CD4-positive, alpha-beta T cell treated with Interleukin-21 for 1 hour (primary cell): ENCODE data around the gene KLF1.
"Not testable (repeated sequence)": the region's sequence is repeated elsewhere in the genome, so short reads cannot be mapped to it uniquely, and the experiment has no call there.

Experiments
- DNase-seq: peaks from one replicate; pipeline ENCODE4 v3.0.0-alpha.2; 2020

KLF1 gene

GRCh38 chr19:12886969-12887747 lies at the start of gene KLF1:
KLF1 (minus strand) TSS chr19:12887201; CDS start chr19:12887140, 61 bp downstream.
- no peak for DNase-seq

DNA sequence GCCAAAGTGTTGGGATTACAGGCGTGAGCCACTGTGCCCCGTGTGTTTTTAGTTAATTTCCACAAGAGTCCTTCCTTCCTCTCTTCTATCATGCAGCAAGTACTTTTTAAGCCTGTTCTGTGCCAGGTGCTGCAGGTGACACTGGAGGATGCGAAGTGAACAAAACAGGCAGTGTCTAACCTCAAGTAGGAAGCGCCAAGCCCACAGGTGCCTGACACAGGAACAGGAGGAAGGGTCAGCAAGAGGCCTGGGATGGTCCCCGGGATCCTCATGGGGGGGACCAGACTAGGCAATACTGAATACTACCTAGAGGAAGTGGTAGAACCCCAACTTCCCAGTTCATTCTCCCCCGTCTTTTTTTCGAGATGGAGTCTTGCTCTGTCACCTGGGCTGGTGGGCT lies 49.6 kb upstream of the KLF1 start:
- DNase-seq = no peak

GRCh38 chr19:12935071-12935470 lies 48.1 kb upstream of the KLF1 start:
- DNase-seq = no peak

DNA sequence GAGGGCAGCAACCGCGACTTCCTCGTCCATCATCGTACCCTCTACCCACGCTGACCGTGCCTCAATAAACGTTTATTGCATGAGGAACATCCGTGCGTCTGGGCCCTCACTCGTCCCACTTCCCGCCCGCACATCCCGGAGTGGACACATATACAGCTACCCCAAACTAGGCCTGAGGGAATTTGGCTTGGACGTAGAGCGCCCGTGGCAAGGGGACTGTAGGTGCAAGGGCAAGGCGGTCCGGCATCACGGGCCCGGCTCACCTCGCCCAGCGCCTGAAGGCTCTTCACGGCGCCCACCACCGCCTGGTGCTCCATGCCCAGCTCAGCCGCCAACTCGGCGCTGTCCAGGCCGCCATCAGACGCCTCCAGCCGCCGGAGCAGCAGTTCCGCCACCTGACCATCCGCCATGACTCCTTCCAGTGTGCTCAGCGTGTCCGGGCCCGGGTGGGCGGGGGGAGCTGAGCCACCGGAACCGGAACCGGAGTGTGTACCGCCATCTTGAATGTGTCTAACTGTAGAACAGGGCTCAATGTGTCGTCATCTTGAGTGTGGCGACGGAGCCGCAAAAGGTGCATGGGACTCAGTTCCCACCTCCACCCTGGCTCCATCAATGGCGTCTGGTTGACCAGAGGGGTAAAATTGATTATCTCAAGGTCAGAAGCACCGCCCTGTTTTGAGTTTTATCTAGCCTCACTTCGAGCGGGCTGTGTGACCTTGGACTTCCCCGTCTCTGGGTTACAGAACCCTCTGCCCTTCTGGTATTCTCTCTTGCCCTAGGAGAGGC lies 46.5 kb upstream of the KLF1 start, which contains the start of gene FARSA:
FARSA (minus strand) TSS at position 425 of the 786 bp plus-strand sequence; CDS start at position 410, 15 bp downstream.
- peak; percentile 91 for DNase-seq

GRCh38 chr19:12932392-12933286 lies 45.6 kb upstream of the KLF1 start:
- DNase-seq = no peak

GRCh38 chr19:12930002-12930645 lies 43.1 kb upstream of the KLF1 start:
- no peak for DNase-seq

- DNase-seq = no peak
Observed at GRCh38 chr19:12924621-12925310, 37.8 kb upstream of the KLF1 start.

DNA sequence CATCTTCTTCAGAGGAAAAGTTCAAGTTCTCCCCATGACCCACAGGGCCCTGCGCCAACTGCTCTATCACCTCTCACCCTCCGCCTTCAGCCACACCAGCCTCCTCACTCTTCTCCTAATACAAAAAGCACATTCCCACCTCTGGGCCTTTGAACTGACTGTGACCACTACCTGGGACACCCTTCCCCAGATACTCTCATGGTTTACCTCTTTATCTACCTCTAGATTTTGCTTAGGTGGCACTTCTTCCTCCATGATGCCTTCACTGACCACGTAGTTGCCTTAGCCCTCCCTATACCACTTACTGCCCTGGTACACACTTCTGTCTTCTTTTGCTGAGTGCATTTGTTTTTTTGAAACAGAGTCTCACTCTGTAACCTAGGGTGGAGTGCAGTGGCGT lies 36.0 kb upstream of the KLF1 start:
- DNase-seq = no peak

DNA sequence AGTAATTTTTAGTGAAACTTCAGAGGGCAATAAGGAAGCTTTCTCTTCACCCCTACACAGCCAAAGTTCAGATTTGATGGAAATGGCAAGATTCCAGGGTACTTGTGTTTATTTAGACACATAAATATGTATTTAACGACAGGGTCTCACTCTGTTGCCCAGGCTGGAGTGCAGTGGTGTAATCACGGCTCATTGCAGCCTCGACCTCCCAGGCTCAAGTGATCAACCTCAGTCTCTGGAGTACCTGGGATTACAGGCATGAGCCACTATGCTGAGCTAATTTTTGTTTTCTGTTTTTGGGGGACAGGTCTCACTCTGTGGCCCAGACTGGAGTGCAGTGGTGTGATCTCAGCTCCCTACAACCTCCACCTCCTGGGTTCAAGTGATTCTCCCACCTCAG lies 34.0 kb upstream of the KLF1 start:
- no peak for DNase-seq

GRCh38 chr19:12918253-12918652 lies 31.3 kb upstream of the KLF1 start:
- DNase-seq = no peak

DNA sequence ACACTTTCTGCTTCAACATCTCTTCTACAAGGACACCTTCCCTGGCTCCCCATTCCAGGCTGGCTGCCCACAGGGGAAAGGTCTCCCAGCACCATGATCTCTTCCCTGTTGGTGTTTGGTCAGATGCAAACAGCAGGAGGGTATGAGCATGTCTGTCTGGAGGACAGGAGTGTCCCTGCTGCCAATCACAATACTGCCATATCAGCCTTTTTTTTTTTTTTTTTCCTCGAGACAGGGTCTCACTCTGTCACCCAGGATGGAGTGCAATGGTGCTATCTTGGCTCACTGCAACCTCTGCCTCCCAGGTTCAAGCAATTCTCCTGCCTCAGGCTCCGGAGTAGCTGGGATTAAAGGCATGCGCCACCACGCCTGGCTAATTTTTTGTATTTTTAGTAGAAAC lies 28.9 kb upstream of the KLF1 start:
- not testable (repeated sequence) for DNase-seq

GRCh38 chr19:12913851-12914690 lies 27.1 kb upstream of the KLF1 start:
- DNase-seq = peak; percentile 64

DNA sequence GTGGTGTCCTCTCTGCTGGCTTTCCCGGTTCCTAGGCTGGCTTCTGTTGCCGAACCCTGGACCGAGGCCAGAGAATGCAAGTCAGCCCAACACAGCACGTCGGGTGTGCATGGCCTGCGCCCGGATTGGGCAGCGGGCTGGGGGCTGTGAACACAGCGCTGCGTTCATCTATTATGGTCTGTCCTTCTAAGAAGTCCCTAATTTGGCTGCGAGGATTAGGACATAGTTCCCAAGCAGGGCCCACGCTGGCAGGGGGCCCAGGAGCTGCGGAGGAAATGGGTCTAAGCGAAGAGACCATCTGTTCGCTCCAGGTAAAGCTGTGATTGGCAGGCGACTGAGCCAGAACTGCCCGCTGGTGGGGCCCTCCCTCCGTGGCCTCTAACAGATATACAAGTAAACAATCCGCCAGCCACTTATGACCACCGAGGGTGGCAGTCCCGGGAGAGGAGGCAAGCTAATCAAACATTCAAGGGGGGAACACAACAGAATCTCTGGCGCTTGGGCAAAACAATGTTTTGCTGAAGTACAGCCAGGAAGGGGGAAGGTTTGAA lies 26.1 kb upstream of the KLF1 start:
- no peak for DNase-seq

GRCh38 chr19:12912571-12912970 lies 25.6 kb upstream of the KLF1 start:
- no peak for DNase-seq

GRCh38 chr19:12907166-12907565 lies 20.2 kb upstream of the KLF1 start:
- no peak for DNase-seq

GRCh38 chr19:12899891-12900518 lies 13.0 kb upstream of the KLF1 start:
- DNase-seq = no peak

GRCh38 chr19:12896460-12896859 lies 9.5 kb upstream of the KLF1 start:
- no peak for DNase-seq

DNA sequence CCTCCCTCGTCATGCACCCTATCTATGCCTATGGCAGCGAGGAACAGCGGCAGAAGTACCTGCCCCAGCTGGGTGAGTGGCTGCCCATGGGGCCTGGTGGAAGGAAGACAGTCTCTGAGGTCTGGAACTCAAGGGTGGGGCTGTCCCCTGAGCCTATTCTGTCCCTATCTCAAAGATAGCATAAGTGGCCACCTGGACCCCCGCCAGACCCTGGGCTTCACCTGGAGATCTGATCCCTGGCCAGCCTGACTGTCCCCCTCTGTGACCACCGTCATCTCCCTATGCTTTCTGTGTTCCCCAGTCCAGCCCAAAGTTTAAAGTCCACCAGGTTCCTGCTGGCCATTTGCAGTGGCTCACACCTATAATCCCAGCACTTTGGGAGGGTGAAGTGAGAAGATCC lies 6.6 kb upstream of the KLF1 start:
- DNase-seq = no peak

DNA sequence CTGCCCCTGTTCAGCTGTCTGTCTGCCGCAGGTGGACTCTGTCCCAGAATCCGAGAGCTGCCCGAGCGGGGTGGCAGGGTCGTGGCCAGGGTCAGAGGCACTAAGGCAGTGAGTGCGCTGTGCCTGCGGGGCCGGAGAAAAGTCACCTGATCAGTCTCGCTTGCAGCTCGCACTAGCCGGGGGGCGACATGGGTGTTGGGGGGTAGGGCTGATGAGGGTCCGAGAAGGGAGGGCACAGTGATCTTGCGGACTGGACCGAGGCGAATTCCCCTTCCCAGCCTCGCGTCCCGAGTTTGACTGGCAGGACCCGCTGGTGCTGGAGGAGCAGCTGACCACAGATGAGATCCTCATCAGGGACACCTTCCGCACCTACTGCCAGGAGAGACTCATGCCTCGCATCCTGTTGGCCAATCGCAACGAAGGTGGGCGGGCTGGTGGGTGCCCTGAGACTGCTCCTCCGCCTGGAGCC lies 4.6 kb upstream of the KLF1 start:
- no peak for DNase-seq
